GM12878 (cell line): Measurements from ENCODE around the gene ZBTB38. TPM values are rescaled to one million over a fixed set of nuclear protein-coding genes. Genes with fewer than 3 reads are reported as not detected.

ENCODE experiments used
- GATAD2B ChIP-seq: fragments of 450-650 bp; conservative IDR thresholded peaks from 2 replicates; pipeline ENCODE4 v1.6.1; 2017; ENCODE audit warnings: low read depth, mild to moderate bottlenecking, moderate library complexity
- JUNB ChIP-seq: IDR thresholded peaks from 2 replicates; pipeline ENCODE4 v1.6.1; 2016; ENCODE audit warnings: antibody characterized with exemption, mild to moderate bottlenecking
- MTA3 ChIP-seq: IDR thresholded peaks from 2 replicates; pipeline ENCODE4 v1.6.1; 2012; ENCODE audit warnings: low read length, inconsistent platforms, borderline replicate concordance
- MYC ChIP-seq: IDR thresholded peaks from 2 replicates; pipeline ENCODE4 v1.6.1; 2011; ENCODE audit warnings: mild to moderate bottlenecking, low read length, moderate library complexity, inconsistent platforms; ENCODE audit not compliant: insufficient read depth, insufficient replicate concordance, insufficient read length, severe bottlenecking
- PKNOX1 ChIP-seq: fragments of 450-650 bp; IDR thresholded peaks from 2 replicates; pipeline ENCODE4 v1.6.1; 2016; ENCODE audit warnings: mild to moderate bottlenecking
- SKIL ChIP-seq: fragments of 450-650 bp; IDR thresholded peaks from 2 replicates; pipeline ENCODE4 v1.6.1; 2017; ENCODE audit warnings: mild to moderate bottlenecking, low read depth, inconsistent platforms; ENCODE audit not compliant: poor library complexity, severe bottlenecking
- SP1 ChIP-seq: IDR thresholded peaks from one replicate; pipeline ENCODE4 v1.6.1; 2011; ENCODE audit warnings: low read depth, low read length
- SRF ChIP-seq, 2 experiments: IDR thresholded peaks; 2 replicates each; pipeline ENCODE4 v1.6.1; 2011; ENCODE audit warnings: low read depth in 2 of 2, low read length in 2 of 2, mild to moderate bottlenecking in 1 of 2, moderate library complexity in 1 of 2
- TCF12 ChIP-seq: IDR thresholded peaks from 2 replicates; pipeline ENCODE4 v1.6.1; 2011; ENCODE audit warnings: low read depth, mild to moderate bottlenecking, low read length
- USF2 ChIP-seq: IDR thresholded peaks from 2 replicates; pipeline ENCODE4 v1.6.1; 2011; ENCODE audit warnings: low read depth, low read length, improper control_type of control experiment, borderline replicate concordance
- polyA plus RNA-seq, 11 experiments: library from polyadenylated mRNA; depleted of rRNA in 4 of 11; unstranded in 6 of 11; stranded (reverse) in 5 of 11; fragments of >200 nt; fragmentation: Nextera tagmentation in 4 of 11; fragmentation: Illumina TruSeq in 1 of 11; extraction: Ambion mirVana in 4 of 11; extraction: Trizol in 1 of 11; gene quantifications; 1 replicate in 1 of 11; 2 replicates in 10 of 11; pipeline versions ENCODE4 v1.2.1 to v1.2.3, GENCODE V29; 2011 to 2016; ENCODE audit warnings: inconsistent platforms in 2 of 11, missing spikeins in 2 of 11, low read depth in 1 of 11
- total RNA-seq, 4 experiments: library from RNA; depleted of rRNA in 3 of 4; stranded (reverse); fragments of >200 nt in 3 of 4; fragmentation: Illumina TruSeq in 1 of 4; extraction: Trizol in 1 of 4; gene quantifications; 2 replicates each; pipeline versions ENCODE4 v1.2.1 to v1.2.3, GENCODE V29; 2013 to 2021

The ZBTB38 gene
- total and polyA plus RNA-seq, 10 of the 15 experiments (the other 5 are each of a cell fraction or from before 2014, with no cell fraction given): 34.2 to 115 (median 88.6) TPM

- TF ChIP-seq USF2: no peak
- TF ChIP-seq GATAD2B: no peak
- peak; percentile 19; the same call in 1 of the 2 replicates for TF ChIP-seq JUNB
- TF ChIP-seq PKNOX1: peak; percentile 18; the same call in 1 of the 2 replicates
- no peak for TF ChIP-seq SRF (IDR thresholded peaks at IDR 0.05; ENCODE audit: low read depth in 2 of 2, low read length in 2 of 2)
- TF ChIP-seq SKIL: no peak
- no peak for TF ChIP-seq SP1
- TF ChIP-seq MTA3: no peak
- TF ChIP-seq TCF12: no peak
- TF ChIP-seq MYC: no peak
These were observed 44.0 kb downstream of the ZBTB38 start (continued) for GRCh38 chr3:141412087-141412935.
